Panc1 (cell line): ENCODE results near the gene MAP3K6. TPM values are rescaled to one million over a fixed set of nuclear protein-coding genes. Genes with fewer than 3 reads are reported as not detected.

Experiments used
- ATAC-seq: fragments of 200-7000 bp; cut with Tn5 transposase; 2 replicates; pipeline ENCODE4 v1.9.1; 2020; ENCODE audit warnings: mild to moderate bottlenecking, moderate library complexity
- Bru-seq: library from RNA; stranded (reverse); fragments of 400-500 nt; gene quantifications from one replicate; lab custom pipeline; 2021; lab: Mats Ljungman, UMichigan
- BruChase-seq, 2 experiments: library from RNA; stranded (reverse); fragments of 400-500 nt; gene quantifications; one replicate each; lab custom pipeline; 2021; lab: Mats Ljungman, UMichigan
- BruUV-seq: library from RNA; stranded (reverse); fragments of 400-500 nt; replicated peaks from 2 replicates; lab custom pipeline; 2021; lab: Mats Ljungman, UMichigan
- CTCF ChIA-PET: fragments of 300-600 bp; sonication (Branson Sonifier 250); formaldehyde crosslinking; loops from one replicate; lab custom pipeline; 2022; ENCODE audit warnings: antibody characterized with exemption; lab: Charles Lee
- POLR2A ChIA-PET: fragments of 300-600 bp; sonication (Branson Sonifier 250); formaldehyde crosslinking; loops from one replicate; lab custom pipeline; 2022; ENCODE audit warnings: antibody characterized with exemption; lab: Charles Lee
- DNase-seq: peaks from one replicate; pipeline ENCODE4 v3.0.0-alpha.2; 2010; ENCODE audit warnings: low read depth, low spot score
- H3K27ac ChIP-seq: 2 replicates; pipeline ENCODE4 v1.5.1; 2011; ENCODE audit warnings: mild to moderate bottlenecking, low read length, inconsistent platforms
- H3K27me3 ChIP-seq: fragments of 200-500 bp; sonication (Bioruptor generic); 2 replicates; pipeline ENCODE4 v1.6.0; 2014; ENCODE audit warnings: low read length, inconsistent platforms; ENCODE audit not compliant: control insufficient read depth, insufficient read depth
- H3K36me3 ChIP-seq: fragments of 200-500 bp; sonication (Bioruptor generic); 2 replicates; pipeline ENCODE4 v1.5.1; 2014; ENCODE audit warnings: inconsistent platforms, mild to moderate bottlenecking, low read length, moderate library complexity; ENCODE audit not compliant: control insufficient read depth, insufficient read depth
- H3K4me1 ChIP-seq: 2 replicates; pipeline ENCODE4 v1.5.1; 2011; ENCODE audit warnings: inconsistent platforms, mild to moderate bottlenecking, low read length, moderate library complexity; ENCODE audit not compliant: control insufficient read depth, insufficient read depth
- H3K4me3 ChIP-seq, 2 experiments: 2 replicates each; pipeline ENCODE4 v1.5.1; 2011 to 2012; ENCODE audit warnings: low read depth in 2 of 2, low read length in 2 of 2, mild to moderate bottlenecking in 2 of 2, inconsistent platforms in 1 of 2, moderate library complexity in 1 of 2
- H3K9me3 ChIP-seq: fragments of 200-500 bp; sonication (Bioruptor generic); 2 replicates; pipeline ENCODE4 v1.5.1; 2014; ENCODE audit warnings: low read depth, mild to moderate bottlenecking, inconsistent platforms, low read length, moderate library complexity; ENCODE audit not compliant: control insufficient read depth, insufficient read depth
- POLR2AphosphoS5 ChIP-seq: IDR thresholded peaks from 2 replicates; pipeline ENCODE4 v1.6.1; 2012; ENCODE audit warnings: mild to moderate bottlenecking, low read depth, low read length, moderate library complexity
- SIN3A ChIP-seq: IDR thresholded peaks from 2 replicates; pipeline ENCODE4 v1.6.1; 2012; ENCODE audit warnings: low read depth, mild to moderate bottlenecking, low read length, moderate library complexity, borderline replicate concordance; ENCODE audit not compliant: insufficient read depth
- TCF7L2 ChIP-seq: IDR thresholded peaks from 2 replicates; pipeline ENCODE4 v1.6.1; 2011; ENCODE audit warnings: mild to moderate bottlenecking, low read depth, low read length, inconsistent platforms
- in situ Hi-C: cut with HindIII; loops from 2 replicates; pipeline ENCODE4 v1.10.0; 2016; ENCODE audit warnings: low sequenced_read_pairs, low pct_unique_long_range_greater_than_20kb
- intact Hi-C: fragments of 100-400 bp; cut with micrococcal nuclease; formaldehyde crosslinking; loops from one replicate; pipeline ENCODE4 v1.10.0; 2022; ENCODE audit not compliant: unreplicated experiment
- long read RNA-seq: library from polyadenylated mRNA; unstranded; transcript quantifications from one replicate; pipeline ENCODE4 v2.0.0, GENCODE V29; 2021; ENCODE audit not compliant: unreplicated experiment
- polyA plus RNA-seq: library from polyadenylated mRNA; unstranded; fragments of >200 nt; gene quantifications from one replicate; pipeline ENCODE4 v1.2.1, GENCODE V29; 2012; ENCODE audit warnings: missing spikeins; ENCODE audit not compliant: insufficient read length
- total RNA-seq: library from RNA; stranded (reverse); gene quantifications from one replicate; pipeline ENCODE4 v1.2.1, GENCODE V29; 2021; ENCODE audit not compliant: unreplicated experiment
- TF ChIP-seq, protein P1 (sequence below): fragments of 450-650 bp; IDR thresholded peaks from 2 replicates; pipeline ENCODE4 v1.5.1; 2017; ENCODE audit warnings: mild to moderate bottlenecking
- TF ChIP-seq, protein P2 (sequence below), 2 experiments: IDR thresholded peaks; 2 replicates each; pipeline ENCODE4 v1.6.1; 2011 to 2012; ENCODE audit warnings: low read depth in 2 of 2, control low read depth in 1 of 2, low read length in 1 of 2, mild to moderate bottlenecking in 1 of 2, moderate library complexity in 1 of 2; ENCODE audit not compliant: insufficient read depth in 1 of 2

Gene MAP3K6, protein sequence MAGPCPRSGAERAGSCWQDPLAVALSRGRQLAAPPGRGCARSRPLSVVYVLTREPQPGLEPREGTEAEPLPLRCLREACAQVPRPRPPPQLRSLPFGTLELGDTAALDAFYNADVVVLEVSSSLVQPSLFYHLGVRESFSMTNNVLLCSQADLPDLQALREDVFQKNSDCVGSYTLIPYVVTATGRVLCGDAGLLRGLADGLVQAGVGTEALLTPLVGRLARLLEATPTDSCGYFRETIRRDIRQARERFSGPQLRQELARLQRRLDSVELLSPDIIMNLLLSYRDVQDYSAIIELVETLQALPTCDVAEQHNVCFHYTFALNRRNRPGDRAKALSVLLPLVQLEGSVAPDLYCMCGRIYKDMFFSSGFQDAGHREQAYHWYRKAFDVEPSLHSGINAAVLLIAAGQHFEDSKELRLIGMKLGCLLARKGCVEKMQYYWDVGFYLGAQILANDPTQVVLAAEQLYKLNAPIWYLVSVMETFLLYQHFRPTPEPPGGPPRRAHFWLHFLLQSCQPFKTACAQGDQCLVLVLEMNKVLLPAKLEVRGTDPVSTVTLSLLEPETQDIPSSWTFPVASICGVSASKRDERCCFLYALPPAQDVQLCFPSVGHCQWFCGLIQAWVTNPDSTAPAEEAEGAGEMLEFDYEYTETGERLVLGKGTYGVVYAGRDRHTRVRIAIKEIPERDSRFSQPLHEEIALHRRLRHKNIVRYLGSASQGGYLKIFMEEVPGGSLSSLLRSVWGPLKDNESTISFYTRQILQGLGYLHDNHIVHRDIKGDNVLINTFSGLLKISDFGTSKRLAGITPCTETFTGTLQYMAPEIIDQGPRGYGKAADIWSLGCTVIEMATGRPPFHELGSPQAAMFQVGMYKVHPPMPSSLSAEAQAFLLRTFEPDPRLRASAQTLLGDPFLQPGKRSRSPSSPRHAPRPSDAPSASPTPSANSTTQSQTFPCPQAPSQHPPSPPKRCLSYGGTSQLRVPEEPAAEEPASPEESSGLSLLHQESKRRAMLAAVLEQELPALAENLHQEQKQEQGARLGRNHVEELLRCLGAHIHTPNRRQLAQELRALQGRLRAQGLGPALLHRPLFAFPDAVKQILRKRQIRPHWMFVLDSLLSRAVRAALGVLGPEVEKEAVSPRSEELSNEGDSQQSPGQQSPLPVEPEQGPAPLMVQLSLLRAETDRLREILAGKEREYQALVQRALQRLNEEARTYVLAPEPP (N-terminal part only)
- 56.9 TPM for total RNA-seq
- 57.8 TPM for polyA plus RNA-seq
- percentile 55 among the genes with signal in this experiment for Bru-seq, nascent RNA
- percentile 67 among the genes with signal in this experiment for BruChase-seq, experiment 1, labeled RNA remaining after a 2-hour chase
- percentile 73 among the genes with signal in this experiment for BruChase-seq, experiment 2, labeled RNA remaining after a 6-hour chase
- long read RNA-seq, full-length matches to known transcripts = 18 of 64 reads
- long read RNA-seq, partial matches to known transcripts = 27 of 64 reads
- long read RNA-seq, other reads (novel, unspliced or antisense) = 19 of 64 reads

DNA sequence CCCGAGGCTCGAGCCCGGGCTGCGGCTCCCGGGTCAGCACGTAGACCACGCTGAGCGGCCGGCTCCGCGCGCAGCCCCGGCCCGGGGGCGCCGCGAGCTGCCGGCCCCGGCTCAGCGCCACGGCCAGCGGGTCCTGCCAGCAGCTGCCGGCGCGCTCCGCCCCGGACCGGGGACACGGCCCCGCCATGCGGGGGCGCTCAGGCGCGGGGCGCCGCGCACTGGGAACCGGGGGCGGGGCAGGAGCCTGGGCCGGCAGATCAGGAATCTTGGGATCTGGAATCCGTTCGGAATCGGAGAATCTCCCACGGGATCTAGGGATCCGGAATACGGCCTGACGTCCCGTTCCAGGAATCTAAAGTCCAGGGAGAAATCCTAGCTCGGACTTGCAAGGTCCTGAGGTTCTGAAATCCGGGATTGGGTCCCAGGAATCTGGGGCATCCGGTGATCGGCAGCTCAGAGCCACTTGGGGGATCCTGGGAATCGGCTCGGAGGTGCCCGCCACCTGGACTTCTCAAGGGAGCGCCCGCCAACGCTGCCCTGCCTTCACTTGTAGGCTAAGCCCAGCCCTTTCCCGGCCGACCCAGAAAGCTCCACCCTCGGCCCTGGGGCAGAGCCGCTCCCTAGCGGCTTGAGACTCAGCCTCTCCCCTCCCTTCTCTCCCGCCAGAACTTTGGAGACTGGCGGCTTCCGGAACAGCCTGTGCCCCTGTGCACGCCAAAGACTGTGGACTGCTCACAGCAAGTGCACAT lies at the start of gene MAP3K6:
Gene MAP3K6, minus strand, starts transcription at position 551 of the 749 bp plus-strand sequence. Its CDS starts 364 bp downstream, at position 187.
- in situ Hi-C loops (no loop called here), intact Hi-C loops (no loop called here)
- peak within 1 kb of the TSS; percentile 92 for H3K27ac ChIP-seq
- H3K9me3 ChIP-seq = no peaks in the 10 kb centered on the region
- TF ChIP-seq, protein P1, sequence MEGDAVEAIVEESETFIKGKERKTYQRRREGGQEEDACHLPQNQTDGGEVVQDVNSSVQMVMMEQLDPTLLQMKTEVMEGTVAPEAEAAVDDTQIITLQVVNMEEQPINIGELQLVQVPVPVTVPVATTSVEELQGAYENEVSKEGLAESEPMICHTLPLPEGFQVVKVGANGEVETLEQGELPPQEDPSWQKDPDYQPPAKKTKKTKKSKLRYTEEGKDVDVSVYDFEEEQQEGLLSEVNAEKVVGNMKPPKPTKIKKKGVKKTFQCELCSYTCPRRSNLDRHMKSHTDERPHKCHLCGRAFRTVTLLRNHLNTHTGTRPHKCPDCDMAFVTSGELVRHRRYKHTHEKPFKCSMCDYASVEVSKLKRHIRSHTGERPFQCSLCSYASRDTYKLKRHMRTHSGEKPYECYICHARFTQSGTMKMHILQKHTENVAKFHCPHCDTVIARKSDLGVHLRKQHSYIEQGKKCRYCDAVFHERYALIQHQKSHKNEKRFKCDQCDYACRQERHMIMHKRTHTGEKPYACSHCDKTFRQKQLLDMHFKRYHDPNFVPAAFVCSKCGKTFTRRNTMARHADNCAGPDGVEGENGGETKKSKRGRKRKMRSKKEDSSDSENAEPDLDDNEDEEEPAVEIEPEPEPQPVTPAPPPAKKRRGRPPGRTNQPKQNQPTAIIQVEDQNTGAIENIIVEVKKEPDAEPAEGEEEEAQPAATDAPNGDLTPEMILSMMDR = peak; percentile 93
- TF ChIP-seq, protein P2, sequence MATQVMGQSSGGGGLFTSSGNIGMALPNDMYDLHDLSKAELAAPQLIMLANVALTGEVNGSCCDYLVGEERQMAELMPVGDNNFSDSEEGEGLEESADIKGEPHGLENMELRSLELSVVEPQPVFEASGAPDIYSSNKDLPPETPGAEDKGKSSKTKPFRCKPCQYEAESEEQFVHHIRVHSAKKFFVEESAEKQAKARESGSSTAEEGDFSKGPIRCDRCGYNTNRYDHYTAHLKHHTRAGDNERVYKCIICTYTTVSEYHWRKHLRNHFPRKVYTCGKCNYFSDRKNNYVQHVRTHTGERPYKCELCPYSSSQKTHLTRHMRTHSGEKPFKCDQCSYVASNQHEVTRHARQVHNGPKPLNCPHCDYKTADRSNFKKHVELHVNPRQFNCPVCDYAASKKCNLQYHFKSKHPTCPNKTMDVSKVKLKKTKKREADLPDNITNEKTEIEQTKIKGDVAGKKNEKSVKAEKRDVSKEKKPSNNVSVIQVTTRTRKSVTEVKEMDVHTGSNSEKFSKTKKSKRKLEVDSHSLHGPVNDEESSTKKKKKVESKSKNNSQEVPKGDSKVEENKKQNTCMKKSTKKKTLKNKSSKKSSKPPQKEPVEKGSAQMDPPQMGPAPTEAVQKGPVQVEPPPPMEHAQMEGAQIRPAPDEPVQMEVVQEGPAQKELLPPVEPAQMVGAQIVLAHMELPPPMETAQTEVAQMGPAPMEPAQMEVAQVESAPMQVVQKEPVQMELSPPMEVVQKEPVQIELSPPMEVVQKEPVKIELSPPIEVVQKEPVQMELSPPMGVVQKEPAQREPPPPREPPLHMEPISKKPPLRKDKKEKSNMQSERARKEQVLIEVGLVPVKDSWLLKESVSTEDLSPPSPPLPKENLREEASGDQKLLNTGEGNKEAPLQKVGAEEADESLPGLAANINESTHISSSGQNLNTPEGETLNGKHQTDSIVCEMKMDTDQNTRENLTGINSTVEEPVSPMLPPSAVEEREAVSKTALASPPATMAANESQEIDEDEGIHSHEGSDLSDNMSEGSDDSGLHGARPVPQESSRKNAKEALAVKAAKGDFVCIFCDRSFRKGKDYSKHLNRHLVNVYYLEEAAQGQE (IDR thresholded peaks at IDR 0.05; ENCODE audit: insufficient read depth in 1 of 2, low read depth in 2 of 2, low read length in 1 of 2) = no peak
- TF ChIP-seq SIN3A (no peak), POLR2AphosphoS5 (peak; percentile 68), TCF7L2 (no peak)
- H3K27me3 ChIP-seq = no peaks in the 10 kb centered on the region
- ChIA-PET POLR2A (interaction anchor here (0.5 to 0.6 kb wide), 2 partner anchors 102 to 304 kb away, joined by 4 read pairs; no protein-coding TSS in a partner anchor), CTCF (interaction anchor here (0.5 to 2.3 kb wide), 9 partner anchors 9 to 337 kb away, joined by 3 to 11 read pairs (median 6); no protein-coding TSS in a partner anchor)
- ATAC-seq (peak; percentile 82), DNase-seq (no peak)
- peaks cover 15% of the 10 kb centered on the region for H3K4me1 ChIP-seq
- no peaks in the 10 kb centered on the region; the same call in 1 of the 2 replicates for H3K36me3 ChIP-seq
- BruUV-seq = no TSS peak
- H3K4me3 ChIP-seq = peak within 1 kb of the TSS; percentile 74 to 96
